Brain microvascular endothelial cell (primary cell): Measurements from ENCODE around the gene TSPAN15.

Experiments
- DNase-seq: peaks from one replicate; pipeline ENCODE4 v3.0.0-alpha.2; 2020
- H3K27ac ChIP-seq: fragments of 250-450 bp; sonication (Bioruptor Pico); 2 replicates; pipeline ENCODE4 v1.5.1; 2020; ENCODE audit warnings: mild to moderate bottlenecking, moderate library complexity
- H3K27me3 ChIP-seq: fragments of 250-450 bp; sonication (Bioruptor Pico); replicated peaks from 2 replicates; pipeline ENCODE4 v1.5.1; 2020; ENCODE audit warnings: mild to moderate bottlenecking
- H3K36me3 ChIP-seq: fragments of 250-450 bp; sonication (Bioruptor Pico); replicated peaks from 2 replicates; pipeline ENCODE4 v1.5.1; 2020; ENCODE audit warnings: mild to moderate bottlenecking
- H3K4me3 ChIP-seq: 2 replicates; pipeline ENCODE4 v1.5.1; 2011; ENCODE audit warnings: low read depth, mild to moderate bottlenecking, control low read depth, low read length, moderate library complexity
- in situ Hi-C: cut with HindIII; loops from 2 replicates; pipeline ENCODE4 v1.10.0; 2017; ENCODE audit warnings: low sequenced_read_pairs, low pct_ligation_motif_present
- TF ChIP-seq, protein P1 (sequence below): IDR thresholded peaks from 2 replicates; pipeline ENCODE4 v1.5.1; 2011; ENCODE audit warnings: low read depth, mild to moderate bottlenecking, moderate library complexity, low read length, control low read depth, inconsistent platforms; ENCODE audit errors: missing control alignments

The TSPAN15 gene

DNA sequence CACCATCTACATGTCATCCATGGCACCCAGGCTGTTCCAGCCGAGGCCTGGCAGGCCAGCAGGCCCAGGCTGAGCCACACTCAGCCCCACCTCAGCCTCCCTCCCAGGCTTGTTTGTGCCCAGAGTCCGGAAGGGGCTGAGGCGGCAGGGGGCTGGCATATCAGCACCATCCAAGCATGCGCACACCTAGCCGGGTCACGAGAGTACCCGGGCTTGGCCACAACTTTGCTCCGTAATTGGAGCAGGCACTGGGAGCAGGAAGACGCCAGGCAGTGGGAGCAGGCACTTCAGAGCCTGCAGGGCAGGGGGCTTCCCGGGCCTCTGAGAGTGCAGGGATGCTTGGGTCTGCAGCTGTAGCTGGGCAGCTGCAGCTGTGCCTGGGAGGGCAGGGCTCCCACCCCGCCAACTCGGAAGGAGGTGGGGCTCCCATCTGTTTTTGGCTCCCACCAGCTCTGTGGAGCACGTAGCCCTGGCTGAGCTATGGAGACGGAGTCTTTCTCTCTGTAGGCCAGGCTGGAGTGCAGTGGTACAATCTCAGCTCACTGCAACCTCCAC lies 15.2 kb upstream of the TSPAN15 start:
- TF ChIP-seq, protein P1, sequence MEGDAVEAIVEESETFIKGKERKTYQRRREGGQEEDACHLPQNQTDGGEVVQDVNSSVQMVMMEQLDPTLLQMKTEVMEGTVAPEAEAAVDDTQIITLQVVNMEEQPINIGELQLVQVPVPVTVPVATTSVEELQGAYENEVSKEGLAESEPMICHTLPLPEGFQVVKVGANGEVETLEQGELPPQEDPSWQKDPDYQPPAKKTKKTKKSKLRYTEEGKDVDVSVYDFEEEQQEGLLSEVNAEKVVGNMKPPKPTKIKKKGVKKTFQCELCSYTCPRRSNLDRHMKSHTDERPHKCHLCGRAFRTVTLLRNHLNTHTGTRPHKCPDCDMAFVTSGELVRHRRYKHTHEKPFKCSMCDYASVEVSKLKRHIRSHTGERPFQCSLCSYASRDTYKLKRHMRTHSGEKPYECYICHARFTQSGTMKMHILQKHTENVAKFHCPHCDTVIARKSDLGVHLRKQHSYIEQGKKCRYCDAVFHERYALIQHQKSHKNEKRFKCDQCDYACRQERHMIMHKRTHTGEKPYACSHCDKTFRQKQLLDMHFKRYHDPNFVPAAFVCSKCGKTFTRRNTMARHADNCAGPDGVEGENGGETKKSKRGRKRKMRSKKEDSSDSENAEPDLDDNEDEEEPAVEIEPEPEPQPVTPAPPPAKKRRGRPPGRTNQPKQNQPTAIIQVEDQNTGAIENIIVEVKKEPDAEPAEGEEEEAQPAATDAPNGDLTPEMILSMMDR = no peak
- Histone ChIP-seq H3K4me3 (no peak overlapping the region), H3K27me3 (no peaks in the 10 kb centered on the region), H3K36me3 (no peaks in the 10 kb centered on the region), H3K27ac (no peak overlapping the region)
- in situ Hi-C loops = no loop called here
- no peak for DNase-seq

DNA sequence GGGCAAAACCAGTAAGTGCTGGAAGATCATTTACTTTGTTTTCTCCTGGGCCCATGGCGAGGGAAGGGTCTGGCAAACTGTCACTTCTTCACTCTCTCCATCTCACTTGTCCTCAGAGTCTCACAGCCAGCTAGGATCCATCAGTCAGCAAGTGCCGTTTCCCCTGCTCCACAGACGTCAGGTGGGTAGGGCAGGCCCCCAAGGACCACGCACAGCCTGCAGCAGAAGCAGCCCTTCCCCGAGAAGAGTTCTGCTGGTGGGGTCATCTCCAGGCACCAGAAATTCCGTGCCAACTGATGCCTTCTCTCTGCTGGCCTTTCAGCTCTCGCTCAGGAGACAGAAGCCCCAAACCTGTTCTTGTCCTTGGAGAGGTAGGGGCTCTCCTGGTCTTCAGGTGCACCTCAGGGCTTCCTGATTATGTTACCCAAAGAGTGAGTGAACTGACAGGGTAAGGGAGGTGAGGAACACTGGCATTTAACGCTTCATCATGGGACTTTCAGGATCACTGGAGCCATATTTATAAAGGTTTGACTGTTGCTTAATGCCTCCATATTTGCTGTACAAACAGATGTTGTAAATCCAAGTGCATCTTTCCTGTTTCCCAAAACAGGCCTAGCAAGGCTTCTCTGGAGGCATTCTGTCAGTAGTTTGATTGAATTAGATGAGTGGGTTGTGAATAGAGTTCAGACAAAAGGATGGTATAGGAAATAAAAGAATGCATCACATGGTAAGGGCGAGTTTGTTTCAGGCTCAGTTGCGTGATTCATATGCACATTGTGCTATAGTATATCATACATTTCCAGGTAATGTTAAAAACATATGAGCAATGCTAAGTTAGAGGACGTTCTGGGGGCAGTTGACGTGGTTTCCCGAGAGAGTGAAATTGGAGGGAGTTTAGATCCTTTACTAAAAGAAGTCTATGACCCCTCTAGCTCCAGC lies 13.7 kb upstream of the TSPAN15 start:
- in situ Hi-C loops = no loop called here
- H3K4me3 ChIP-seq = no peak overlapping the region
- no peak overlapping the region for H3K27ac ChIP-seq
- no peaks in the 10 kb centered on the region for H3K27me3 ChIP-seq
- TF ChIP-seq, protein P1 = no peak
- H3K36me3 ChIP-seq = no peaks in the 10 kb centered on the region
- DNase-seq = no peak

DNA sequence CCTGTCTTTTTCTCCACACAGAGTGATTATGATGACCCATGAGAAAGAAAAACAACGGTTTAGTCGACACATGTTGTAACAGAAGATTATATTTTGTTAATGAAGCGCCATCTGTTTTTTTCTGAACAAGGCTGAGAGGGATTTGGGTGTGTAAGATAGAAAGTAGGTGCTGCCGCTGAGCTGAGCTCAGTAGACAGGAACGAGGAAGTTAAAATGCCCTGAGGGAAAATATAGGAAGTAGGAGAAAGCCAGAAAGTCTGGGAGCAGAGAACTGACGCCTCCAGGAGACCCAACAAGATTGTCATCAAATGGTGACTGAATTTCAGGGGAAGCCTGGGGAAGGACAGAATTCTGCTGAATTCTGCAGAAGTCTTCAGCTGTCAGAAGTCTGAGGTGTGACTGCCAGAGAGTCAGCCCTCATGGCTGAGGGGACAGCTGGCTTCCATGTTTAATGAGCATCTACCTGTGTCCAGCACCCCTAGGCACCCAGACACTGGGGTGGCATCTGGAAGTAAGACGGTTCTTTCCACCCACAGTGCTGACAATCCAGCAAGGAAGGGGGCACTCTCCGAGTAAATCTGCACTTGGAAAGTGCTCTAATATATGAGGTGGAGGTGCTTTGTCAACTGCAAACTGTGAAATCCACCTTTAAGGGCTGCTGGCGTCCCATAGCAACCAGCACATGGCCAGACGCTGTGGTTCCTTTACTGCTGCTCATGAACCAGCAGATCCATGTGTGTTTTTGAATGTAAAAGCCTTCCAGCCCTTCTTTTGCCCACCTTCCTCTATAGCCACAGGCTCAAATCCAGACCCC lies 12.5 kb upstream of the TSPAN15 start:
- peak; percentile 14 for DNase-seq
- TF ChIP-seq, protein P1 = no peak
- Histone ChIP-seq H3K36me3 (no peaks in the 10 kb centered on the region), H3K27me3 (no peaks in the 10 kb centered on the region), H3K4me3 (no peak overlapping the region), H3K27ac (no peak overlapping the region)
- in situ Hi-C loops = no loop called here

- Histone ChIP-seq H3K36me3 (no peaks in the 10 kb centered on the region), H3K27ac (no peak overlapping the region), H3K4me3 (no peak overlapping the region), H3K27me3 (no peaks in the 10 kb centered on the region)
- TF ChIP-seq, protein P1 = no peak
- no peak for DNase-seq
- in situ Hi-C loops = no loop called here
Measured at GRCh38 chr10:69439350-69439739, 11.9 kb upstream of the TSPAN15 start.

DNA sequence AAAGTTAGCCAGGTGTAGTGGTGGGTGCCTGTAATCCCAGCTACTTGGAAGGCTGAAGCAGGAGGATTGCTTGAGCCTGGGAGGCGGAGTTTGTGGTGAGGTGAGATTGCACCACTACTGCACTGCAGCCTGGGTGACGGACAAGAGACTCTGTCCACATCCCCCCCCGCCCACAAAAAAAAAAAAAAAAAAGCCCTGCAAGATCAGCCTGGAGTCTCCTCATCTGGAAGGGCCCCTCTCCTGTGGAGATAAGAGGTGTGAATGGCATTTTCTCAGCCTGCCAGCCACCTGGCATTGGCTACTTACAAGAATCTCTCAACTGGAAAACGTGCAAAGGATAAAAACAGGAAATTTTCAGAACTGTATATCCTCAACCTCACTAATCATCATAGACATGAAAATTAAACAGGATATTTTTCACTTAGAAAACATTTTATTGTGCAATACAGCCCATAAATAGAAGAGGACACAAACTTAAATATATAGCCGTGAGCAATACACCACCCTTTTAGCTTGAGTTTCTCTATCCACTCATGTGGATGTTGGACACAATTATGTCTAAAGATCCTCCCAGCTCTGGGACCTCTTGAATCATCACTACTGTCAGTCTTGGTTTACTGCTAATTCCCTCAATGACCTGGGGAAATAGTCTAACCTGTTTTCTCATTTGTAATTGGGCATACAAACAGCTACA lies 11.3 kb upstream of the TSPAN15 start:
- TF ChIP-seq, protein P1 = no peak
- H3K4me3 ChIP-seq = no peak overlapping the region
- in situ Hi-C loops = no loop called here
- no peak for DNase-seq
- no peaks in the 10 kb centered on the region for H3K36me3 ChIP-seq
- no peaks in the 10 kb centered on the region for H3K27me3 ChIP-seq
- H3K27ac ChIP-seq = no peak overlapping the region
